ENCODE results near the gene NPM1.
A peak's percentile ranks its signal among the peaks of the same experiment; 100 is the strongest.

DNA sequence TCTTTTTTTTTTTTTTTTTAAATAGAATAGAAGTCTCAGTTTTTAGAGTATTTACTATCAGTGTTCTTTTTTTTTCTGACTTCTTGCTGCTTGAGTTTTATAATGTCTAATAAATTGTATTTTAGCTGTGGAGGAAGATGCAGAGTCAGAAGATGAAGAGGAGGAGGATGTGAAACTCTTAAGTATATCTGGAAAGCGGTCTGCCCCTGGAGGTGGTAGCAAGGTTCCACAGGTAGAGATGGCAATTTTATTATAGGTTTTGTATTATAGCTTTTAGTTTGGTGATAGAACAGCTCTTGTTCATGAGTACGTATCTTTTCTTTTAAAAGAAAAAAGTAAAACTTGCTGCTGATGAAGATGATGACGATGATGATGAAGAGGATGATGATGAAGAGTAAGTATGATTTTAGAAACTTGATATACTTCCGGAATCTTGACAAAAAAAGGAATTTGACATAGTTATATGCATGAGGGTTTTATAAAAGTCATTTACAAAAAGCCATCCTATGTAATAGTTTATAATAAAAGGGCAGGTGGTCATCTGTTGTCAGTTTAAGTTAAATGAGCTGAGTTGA is 5.0 kb downstream of the NPM1 start:
- TF ChIP-seq CTCF (IDR thresholded peaks at IDR 0.05): peak; percentile 39
- TF ChIP-seq EZH2 (IDR thresholded peaks at IDR 0.05; ENCODE audit: borderline replicate concordance, insufficient read depth, low read depth, low read length, poor library complexity, severe bottlenecking): no peak

All from B cell (primary cell).